Posterior vena cava (tissue), 2 donors: ENCODE results near the gene CBFA2T3. TPM values are rescaled to one million over a fixed set of nuclear protein-coding genes. Genes with fewer than 3 reads are reported as not detected.
"Not testable (repeated sequence)": the region's sequence is repeated elsewhere in the genome, so short reads cannot be mapped to it uniquely, and the experiment has no call there.

Experiments used
- DNase-seq: peaks from one replicate; pipeline ENCODE4 v3.0.0-alpha.2; 2020; ENCODE audit warnings: low spot score
- intact Hi-C, 2 donors: fragments of 100-400 bp; cut with DNase I; formaldehyde crosslinking; loops; one replicate each; pipeline versions ENCODE4 v1.14.1 to v1.14.2; 2022 to 2023
- long read RNA-seq, 2 donors: library from polyadenylated mRNA; unstranded; transcript quantifications; one replicate each; pipeline ENCODE4 v2.0.0, GENCODE V29; 2020 to 2021
- total RNA-seq, 2 donors: library from RNA; stranded (reverse); fragmentation: NEBNext Ultra II Directional; extraction: Animal tissue kit (Norgen Biotek cat#: 25700); gene quantifications; one replicate each; pipeline ENCODE4 v1.2.1, GENCODE V29; 2021
- donor health status: DM: yes; HTN: yes; CAD: no.
- donor health status: DM: yes; HTN: yes; CAD: no.

The CBFA2T3 gene
- 1 to 10 TPM; 4.7 to 5.1 TPM for total RNA-seq
- long read RNA-seq, donor 1, partial matches to known transcripts = 1 of 3 reads
- long read RNA-seq, donor 1, other reads (novel, unspliced or antisense) = 1 of 3 reads
- long read RNA-seq, donor 2, partial matches to known transcripts = 2 of 2 reads
- long read RNA-seq, donor 2, other reads (novel, unspliced or antisense) = 0 of 2 reads

GRCh38 chr16:88977018-88977811 lies at the start of gene CBFA2T3:
Gene CBFA2T3, minus strand, starts transcription at chr16:88977207. Its CDS starts 400 bp downstream, at chr16:88976807.
- intact Hi-C loops = no loop called here
- peak; percentile 93 for DNase-seq

- intact Hi-C loops = no loop called here
- DNase-seq = peak; percentile 7
Observed at GRCh38 chr16:89026121-89026612, 49.2 kb upstream of the CBFA2T3 start.

- peak; percentile 45 for DNase-seq
- intact Hi-C loops = no loop called here
Observed at GRCh38 chr16:89025636-89026035, 48.6 kb upstream of the CBFA2T3 start.

GRCh38 chr16:89024546-89025060 lies 47.6 kb upstream of the CBFA2T3 start:
- intact Hi-C loops = no loop called here
- peak; percentile 60 for DNase-seq

- DNase-seq = peak; percentile 78
- intact Hi-C loops = no loop called here
Observed at GRCh38 chr16:89023621-89024511, 46.9 kb upstream of the CBFA2T3 start.

GRCh38 chr16:89023151-89023551 lies 46.1 kb upstream of the CBFA2T3 start:
- DNase-seq = peak; percentile 38
- intact Hi-C loops = no loop called here

GRCh38 chr16:89022051-89022836 lies 45.2 kb upstream of the CBFA2T3 start:
- DNase-seq = peak; percentile 53
- intact Hi-C loops = no loop called here

GRCh38 chr16:89020925-89021595 lies 44.1 kb upstream of the CBFA2T3 start:
- intact Hi-C loops = no loop called here
- DNase-seq = peak; percentile 50

GRCh38 chr16:89020068-89020924 lies 43.3 kb upstream of the CBFA2T3 start:
- intact Hi-C loops = no loop called here
- peak; percentile 74 for DNase-seq

- intact Hi-C loops = no loop called here
- peak; percentile 62 for DNase-seq
Observed at GRCh38 chr16:89019511-89019910, 42.5 kb upstream of the CBFA2T3 start.

- peak; percentile 71 for DNase-seq
- intact Hi-C loops = no loop called here
Observed at GRCh38 chr16:89018282-89019158, 41.5 kb upstream of the CBFA2T3 start.

GRCh38 chr16:89017543-89018281 lies 40.7 kb upstream of the CBFA2T3 start:
- peak; percentile 75 for DNase-seq
- intact Hi-C loops = no loop called here

- intact Hi-C loops = not testable (repeated sequence)
- peak; percentile 32 for DNase-seq
Observed at GRCh38 chr16:89016561-89016960, 39.6 kb upstream of the CBFA2T3 start.

GRCh38 chr16:89015271-89015859 lies 38.4 kb upstream of the CBFA2T3 start:
- peak; percentile 52 for DNase-seq
- intact Hi-C loops = no loop called here
